ENCODE results near the gene CHST7. TPM values are rescaled to one million over a fixed set of nuclear protein-coding genes. Genes with fewer than 3 reads are reported as not detected.

Gene CHST7
- polyA plus RNA-seq, 1 donor: 4.0 TPM

DNA sequence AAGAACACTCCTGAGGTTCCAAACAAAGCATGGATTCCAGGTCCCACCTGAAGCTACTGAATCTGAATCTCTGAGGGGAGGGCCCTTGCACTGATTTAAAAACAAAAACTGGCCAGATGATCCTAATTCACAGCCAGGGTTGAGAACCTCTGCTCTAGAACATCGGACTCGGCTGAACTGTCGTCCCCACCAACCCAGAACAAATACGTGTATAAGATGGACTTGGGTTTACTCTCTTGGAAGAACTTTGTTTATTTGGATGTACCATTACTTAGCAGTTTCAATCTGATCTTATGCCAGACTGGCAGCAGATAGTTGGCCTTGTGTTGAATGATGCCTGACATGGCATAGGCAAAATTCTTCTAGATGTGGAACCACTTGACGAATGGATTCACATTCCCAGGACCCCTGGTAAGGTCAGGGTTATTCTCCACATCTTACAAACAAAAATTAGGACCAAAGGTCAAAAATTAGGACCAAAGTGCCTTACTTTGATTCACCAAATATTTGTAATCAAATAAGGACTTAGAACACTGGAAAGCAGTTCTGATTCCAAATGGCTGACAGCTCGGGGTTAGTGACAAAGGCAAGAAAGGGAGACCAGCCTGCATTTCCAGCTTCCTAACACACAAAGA, 29.0 kb downstream of the CHST7 start:
- no peak for DNase-seq (ENCODE audit: low read depth)

- no peak for DNase-seq (ENCODE audit: low read depth)
These were observed 34.4 kb downstream of the CHST7 start for GRCh38 chrX:46607916-46608315.

DNA sequence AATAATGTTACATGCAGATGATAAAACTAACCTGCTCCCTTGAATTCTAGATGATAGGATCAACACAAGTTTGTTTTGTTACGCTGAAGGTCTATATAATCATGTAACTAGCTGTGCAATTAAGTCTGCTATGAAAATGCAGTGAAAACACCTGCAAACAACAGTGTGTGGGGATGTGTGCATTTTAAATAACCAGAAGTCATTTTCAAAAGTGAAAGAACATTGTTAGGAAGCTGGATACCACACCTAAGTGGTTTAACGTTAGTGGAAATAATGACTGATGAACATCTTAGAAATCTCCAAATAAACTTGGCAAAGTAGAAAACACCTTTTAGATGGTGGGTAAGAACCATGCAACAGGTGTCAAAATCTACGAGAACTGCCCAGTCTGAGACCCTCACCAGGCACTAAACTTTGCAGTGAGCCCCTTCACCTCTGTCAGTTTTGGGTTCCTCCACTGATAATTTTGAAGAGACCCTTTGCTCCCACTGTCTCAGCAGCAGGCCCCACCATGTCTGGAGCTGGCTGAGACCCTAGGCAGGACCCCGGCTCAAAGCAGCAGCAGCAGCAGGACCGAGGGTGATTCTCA, 36.6 kb downstream of the CHST7 start:
- DNase-seq (ENCODE audit: low read depth): no peak

DNA sequence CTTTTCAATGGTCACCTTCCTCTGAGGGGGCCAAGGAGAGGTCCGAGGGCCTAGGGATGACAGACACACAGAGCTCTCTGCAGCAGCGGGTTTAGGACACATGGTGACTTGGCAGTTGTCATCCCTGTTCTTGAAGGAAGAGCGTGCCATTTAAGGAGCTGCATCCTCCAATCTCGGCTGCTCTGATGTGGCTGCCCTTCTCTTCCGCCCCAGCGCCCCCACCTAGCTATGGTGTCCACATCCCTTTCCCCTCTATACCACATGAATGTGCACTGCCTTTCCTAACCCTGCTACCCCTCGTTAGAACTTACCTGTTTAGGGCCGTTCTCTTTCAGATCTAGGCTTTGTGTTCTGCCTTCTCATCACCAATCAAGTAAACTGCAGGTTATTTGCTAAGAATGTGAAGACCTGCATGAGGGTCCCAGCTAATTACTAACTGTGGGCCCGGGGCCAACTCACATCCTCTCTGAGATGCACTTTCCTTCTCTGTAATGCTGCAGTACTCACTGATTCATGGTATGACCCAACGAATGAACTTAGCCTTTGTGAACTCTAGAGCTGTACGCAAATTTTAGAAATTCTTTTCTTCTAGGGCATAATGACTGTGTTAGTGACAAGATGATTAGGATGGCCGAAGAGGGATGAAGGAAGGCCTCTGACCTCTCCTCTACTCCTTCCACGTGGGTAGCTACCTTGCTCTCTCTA, 38.2 kb downstream of the CHST7 start:
- DNase-seq (ENCODE audit: low read depth): no peak

DNA sequence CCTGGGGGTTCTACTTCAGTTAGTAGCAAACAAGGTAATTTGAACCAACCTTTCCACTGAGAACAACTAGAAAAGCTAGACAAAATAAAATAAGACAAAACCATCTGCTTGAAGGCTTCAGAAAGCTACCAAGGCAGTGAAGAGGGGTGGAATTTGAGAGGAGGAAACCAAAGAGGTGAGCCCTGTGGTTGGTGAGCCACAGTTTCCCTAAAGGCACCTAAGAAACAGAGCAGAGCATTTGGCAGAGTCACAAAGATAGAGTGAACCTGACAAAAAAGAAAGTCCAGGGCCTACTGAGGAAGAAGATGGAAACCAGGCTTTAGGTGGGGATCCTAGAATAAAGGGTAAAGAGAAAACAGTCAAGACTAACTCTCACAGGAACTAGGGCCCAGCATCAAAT, 44.3 kb downstream of the CHST7 start:
- DNase-seq (ENCODE audit: low read depth): no peak

DNA sequence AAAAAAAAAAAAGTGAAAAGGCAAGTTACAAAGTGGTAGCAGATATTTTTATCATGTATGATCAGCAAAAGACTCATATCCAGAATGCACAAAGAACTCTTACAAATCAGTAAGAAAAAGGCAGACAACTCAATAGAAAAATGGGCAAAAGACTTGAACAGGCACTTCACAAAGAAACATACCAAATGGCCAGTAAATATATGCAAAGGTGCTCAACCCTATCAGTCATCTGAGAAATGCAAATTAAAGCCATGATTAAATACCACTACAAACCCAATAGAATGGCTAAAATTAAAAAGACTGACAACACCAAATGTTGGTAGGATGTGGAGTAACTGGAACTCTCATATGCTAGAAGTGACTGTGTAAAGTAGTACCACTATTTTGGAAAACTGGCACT, 45.4 kb downstream of the CHST7 start:
- no peak for DNase-seq (ENCODE audit: low read depth)

GRCh38 chrX:46620505-46620904, 46.9 kb downstream of the CHST7 start:
- DNase-seq (ENCODE audit: low read depth): no peak

DNA sequence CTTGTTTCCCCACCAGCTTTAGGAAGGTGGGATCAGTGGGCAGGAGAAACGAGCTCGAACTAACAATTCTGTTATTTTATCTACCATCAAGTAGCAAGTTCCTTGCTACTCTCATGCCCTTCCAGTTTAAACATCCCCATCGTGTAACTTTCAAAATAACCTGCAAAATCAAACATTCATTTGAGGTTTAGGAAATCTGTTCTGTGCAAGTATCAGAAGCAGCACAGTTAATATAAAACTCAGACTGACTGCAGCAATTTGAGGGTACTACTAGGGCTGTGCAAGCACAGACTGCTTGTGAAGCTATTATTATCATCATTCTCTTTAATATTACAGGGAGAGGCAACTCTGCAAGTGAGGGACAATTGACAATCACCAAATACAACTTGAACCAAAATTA, 48.0 kb downstream of the CHST7 start:
- DNase-seq (ENCODE audit: low read depth): no peak

DNA sequence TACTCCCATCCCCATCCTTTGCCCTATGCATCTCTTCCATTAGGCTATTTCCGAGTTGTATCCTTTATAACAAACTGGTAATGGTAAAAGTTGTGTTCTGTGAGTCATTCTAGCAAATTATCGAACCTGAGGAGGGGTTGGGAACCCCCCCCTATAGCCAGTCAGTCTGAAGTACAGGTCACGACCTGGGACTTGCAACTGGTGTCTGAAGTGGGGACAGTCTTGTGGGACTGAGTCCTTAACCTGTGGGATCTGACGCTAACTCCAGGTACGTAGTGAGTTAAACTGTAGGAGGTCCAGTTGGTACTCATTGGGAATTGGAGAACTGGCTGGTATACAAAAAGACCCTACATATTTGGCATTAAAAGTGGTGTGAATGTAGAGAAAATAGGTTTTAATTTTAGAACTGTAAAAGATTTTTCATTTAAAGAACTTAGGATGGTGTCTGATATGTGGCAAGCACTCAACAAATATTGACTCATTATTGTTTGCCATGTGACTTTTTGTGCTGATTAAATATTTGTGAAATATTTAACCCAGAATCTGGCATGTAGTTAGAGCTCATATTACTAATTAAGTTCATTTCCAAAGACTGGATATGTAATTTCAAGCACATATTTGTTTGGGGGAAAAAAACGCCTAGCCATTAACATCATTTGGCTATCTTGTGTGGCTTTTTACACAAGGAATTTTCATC, 50.7 kb downstream of the CHST7 start:
- DNase-seq (ENCODE audit: low read depth): no peak

- no peak for DNase-seq (ENCODE audit: low read depth)
These were observed 53.0 kb downstream of the CHST7 start for GRCh38 chrX:46626566-46626965.

GRCh38 chrX:46627062-46627461, 53.5 kb downstream of the CHST7 start:
- DNase-seq (ENCODE audit: low read depth): no peak

DNA sequence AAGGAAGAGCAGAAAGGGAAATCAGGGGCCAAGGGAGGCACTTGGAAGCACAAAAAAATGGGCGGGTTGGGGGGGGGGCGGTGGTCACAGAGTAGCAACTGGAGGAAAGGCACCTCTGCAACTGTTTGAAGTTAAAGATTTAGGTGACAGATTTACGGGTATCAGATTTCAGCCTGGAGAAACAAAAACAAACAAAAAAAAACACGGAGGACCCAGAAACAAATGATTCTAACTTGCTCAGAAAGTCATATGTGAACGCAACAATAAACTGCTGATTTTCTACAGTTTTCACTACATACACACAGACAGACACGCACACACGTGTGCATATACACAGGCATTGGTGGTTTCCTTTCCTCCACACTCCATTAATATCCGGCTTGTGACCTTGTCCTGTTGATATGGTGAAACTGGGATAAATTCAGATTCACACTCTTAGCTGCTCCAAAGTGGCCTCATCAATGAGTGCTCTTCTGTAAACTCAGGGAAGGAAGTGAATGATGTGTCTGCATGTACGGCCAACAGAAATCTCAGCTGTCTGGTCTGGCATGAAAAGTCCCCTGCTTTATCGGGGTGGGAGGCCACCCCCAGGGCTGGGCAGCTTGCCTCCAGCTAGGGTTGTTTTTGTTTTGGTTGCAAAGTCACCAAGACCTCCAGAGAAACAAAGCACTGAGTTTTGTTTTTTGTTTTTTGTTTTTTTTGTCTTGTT, 54.3 kb downstream of the CHST7 start:
- no peak for DNase-seq (ENCODE audit: low read depth)

- DNase-seq (ENCODE audit: low read depth): no peak
These were observed 55.2 kb downstream of the CHST7 start for GRCh38 chrX:46628460-46629371.

DNA sequence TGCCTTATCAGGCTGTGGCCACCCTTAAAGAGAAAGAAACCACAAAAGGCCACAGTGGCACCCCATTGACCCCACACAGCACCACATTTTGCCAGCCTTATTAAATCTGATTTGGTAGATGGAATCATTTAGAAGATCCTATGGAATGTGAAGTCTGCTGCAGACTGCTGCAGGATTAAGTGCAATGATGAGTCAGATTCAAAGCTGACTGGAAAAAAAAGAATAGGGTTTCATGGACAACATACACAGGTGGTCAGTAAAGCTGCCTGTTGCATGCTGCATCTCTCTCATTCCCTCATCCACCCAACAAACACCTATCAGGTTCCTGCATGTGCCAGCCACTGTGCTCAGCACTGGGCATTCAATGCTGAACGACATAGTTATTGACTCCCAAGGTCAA, 56.6 kb downstream of the CHST7 start:
- no peak for DNase-seq (ENCODE audit: low read depth)

GRCh38 chrX:46634577-46634976, 61.0 kb downstream of the CHST7 start:
- no peak for DNase-seq (ENCODE audit: low read depth)

DNA sequence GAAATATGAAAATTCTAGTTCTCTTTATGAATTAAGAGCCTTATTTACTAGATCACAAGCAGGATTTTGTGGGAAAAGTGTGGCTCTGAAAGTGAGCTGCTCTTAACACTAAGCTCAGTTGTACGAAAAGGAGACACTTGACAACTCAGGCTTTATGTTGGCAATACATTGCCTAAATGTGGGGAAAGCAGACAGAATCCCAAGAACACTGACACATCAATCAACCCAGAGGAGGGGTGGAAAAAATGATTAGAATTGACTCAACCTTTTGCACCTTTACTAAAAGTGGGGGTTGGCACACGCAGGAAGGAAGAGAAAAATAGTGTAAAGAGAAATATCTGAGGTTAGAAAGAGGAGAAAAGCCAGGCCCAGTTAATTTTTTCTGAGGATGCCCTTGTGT, 61.6 kb downstream of the CHST7 start:
- no peak for DNase-seq (ENCODE audit: low read depth)

DNA sequence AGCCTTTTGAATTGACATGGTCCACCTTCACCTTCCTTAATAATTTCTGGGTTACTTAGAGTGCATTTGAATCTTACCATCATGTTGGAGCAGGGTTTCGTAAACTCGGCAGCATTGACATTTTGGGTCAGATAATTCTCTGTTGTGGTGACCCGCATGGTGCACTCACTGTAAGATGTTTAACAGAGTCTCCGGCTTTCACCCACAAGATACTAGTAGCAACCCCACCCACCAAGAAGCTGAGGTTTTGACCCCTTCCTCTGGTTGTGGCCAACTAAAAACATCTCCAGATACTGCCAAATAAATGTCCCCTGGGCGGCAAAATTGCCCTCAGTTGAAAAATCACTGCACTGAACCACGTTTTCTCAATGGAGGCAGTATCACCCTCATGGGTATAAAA, 62.7 kb downstream of the CHST7 start:
- no peak for DNase-seq (ENCODE audit: low read depth)

DNA sequence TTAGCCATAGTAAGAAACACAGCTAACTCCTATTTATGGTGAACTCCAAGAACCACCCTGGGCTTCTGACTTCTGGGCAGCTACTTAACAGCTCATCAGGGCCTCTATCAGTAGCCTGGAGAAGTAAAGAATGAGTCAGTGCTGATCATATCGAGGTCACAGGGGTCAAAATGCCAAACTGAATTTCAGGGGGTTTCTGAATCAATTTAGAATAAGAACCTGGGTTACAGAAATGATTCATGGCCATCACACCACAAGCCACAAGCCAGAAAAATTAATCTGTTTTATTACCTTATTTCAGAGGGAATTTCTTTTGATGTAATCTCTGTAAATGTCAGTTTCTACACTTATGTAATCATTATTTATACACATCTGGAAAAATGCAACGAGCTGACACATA, 64.4 kb downstream of the CHST7 start:
- DNase-seq (ENCODE audit: low read depth): no peak

DNA sequence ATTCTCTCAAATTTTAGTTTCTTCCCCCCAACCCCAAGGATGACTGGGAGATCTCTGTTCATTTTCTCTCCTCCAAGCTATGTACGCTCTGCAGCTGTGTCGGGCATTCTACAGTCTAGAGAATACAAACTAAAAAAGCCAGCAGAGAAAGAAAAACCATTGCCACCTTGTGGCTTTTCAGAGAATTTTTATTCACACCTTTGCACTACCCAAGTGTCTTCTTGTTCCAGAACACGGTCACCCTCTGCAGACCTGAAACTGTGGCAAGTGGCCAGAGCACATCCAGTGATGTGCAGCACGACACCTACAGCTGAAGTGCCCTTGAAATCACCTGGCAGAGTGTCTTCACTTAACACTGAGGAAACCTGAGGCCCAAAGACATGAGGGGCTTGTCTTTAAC, 68.6 kb downstream of the CHST7 start:
- DNase-seq (ENCODE audit: low read depth): no peak

- DNase-seq (ENCODE audit: low read depth): no peak
These were observed 70.1 kb downstream of the CHST7 start for GRCh38 chrX:46643636-46644035.

DNA sequence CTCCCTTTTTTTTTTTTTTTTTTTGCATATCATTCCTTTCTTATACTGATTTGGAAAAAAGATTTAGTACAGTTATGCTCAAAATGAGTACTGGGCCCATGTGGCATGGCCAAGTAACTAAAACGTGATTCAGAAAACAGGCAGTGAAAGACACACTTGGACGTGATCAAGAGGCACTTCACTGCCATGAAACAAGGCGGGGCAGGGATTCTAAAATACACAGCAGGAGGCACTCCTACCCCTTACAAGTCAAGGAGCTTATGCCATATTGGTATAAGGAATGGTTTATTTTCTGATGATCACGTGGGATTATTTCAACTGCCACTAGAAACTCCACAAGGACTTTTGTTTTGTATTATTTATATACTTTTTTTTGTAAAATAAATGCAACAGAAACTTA, 72.0 kb downstream of the CHST7 start:
- DNase-seq (ENCODE audit: low read depth): no peak
